WERI-Rb-1 (cell line): ENCODE results near the gene CSDE1.
"Not testable (repeated sequence)": the region's sequence is repeated elsewhere in the genome, so short reads cannot be mapped to it uniquely, and the experiment has no call there.

Experiments used
- DNase-seq: peaks from one replicate; pipeline ENCODE4 v3.0.0-alpha.2; 2020
- H3K27ac ChIP-seq: fragments of 250-450 bp; sonication (Bioruptor Pico); 2 replicates; pipeline ENCODE4 v1.5.1; 2020; ENCODE audit warnings: mild to moderate bottlenecking, moderate library complexity
- H3K27me3 ChIP-seq: fragments of 250-450 bp; sonication (Bioruptor Pico); 2 replicates; pipeline ENCODE4 v1.5.1; 2021; ENCODE audit warnings: mild to moderate bottlenecking, low read depth, moderate library complexity; ENCODE audit not compliant: insufficient read depth, severe bottlenecking
- H3K36me3 ChIP-seq: fragments of 250-450 bp; sonication (Bioruptor Pico); 2 replicates; pipeline ENCODE4 v1.5.1; 2020; ENCODE audit warnings: mild to moderate bottlenecking, moderate library complexity
- H3K4me3 ChIP-seq: 2 replicates; pipeline ENCODE4 v1.5.1; 2011; ENCODE audit warnings: low read depth, mild to moderate bottlenecking, control low read depth, low read length
- H3K9me3 ChIP-seq: fragments of 250-450 bp; sonication (Bioruptor Pico); 2 replicates; pipeline ENCODE4 v1.5.1; 2021; ENCODE audit warnings: mild to moderate bottlenecking, moderate library complexity; ENCODE audit not compliant: severe bottlenecking
- TF ChIP-seq, protein P1 (sequence below): IDR thresholded peaks from 2 replicates; pipeline ENCODE4 v1.5.1; 2011; ENCODE audit warnings: low read depth, mild to moderate bottlenecking, control low read depth, inconsistent platforms, low read length

The CSDE1 gene

DNA sequence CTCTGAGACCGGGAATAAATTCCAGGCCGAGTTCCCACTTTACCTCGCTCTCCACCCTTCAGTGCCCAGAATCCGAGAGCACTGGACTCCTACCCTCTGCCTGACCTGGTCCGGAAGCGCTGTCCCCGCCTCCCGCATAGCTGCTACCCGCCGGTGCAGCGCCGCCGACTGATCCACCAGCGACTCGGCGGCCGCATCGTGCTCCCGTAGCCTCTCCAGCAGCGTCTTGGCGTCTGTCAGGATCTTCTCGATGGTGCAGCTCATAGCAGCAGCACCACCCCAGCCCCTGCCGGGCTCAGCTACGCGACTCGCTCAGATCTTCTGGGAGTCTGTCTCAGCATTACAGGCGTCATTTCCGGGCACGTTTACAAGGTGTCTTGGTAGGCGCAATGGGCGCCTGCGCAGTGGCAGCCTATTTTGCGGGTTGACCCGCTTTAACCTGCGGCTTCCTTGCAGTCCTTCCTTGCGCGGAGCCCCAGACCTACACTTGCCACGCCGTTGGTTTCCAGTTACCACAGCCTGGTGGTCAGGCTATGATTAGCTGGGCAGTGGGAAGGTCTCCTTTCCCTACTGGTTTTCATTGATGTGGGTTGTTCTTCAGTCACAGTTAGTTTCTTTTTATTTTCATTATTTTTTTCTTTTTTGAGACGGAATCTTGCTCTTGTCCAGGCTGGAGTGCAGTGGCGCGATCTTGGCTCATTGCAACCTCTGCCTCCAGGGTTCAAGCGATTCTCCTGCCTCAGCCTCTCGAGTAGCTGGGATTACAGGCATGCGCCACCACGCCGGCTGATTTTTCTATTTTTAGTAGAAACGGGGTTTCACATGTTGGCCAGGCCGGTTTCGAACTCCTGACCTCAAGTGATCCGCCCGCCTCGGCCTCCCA lies 22.8 kb upstream of the CSDE1 start, which contains the start of gene SIKE1:
Gene SIKE1 (minus strand): TSS at position 342 of the 883 bp plus-strand sequence. CDS start 78 bp downstream, at position 264.
- DNase-seq: peak; percentile 96
- TF ChIP-seq, protein P1, sequence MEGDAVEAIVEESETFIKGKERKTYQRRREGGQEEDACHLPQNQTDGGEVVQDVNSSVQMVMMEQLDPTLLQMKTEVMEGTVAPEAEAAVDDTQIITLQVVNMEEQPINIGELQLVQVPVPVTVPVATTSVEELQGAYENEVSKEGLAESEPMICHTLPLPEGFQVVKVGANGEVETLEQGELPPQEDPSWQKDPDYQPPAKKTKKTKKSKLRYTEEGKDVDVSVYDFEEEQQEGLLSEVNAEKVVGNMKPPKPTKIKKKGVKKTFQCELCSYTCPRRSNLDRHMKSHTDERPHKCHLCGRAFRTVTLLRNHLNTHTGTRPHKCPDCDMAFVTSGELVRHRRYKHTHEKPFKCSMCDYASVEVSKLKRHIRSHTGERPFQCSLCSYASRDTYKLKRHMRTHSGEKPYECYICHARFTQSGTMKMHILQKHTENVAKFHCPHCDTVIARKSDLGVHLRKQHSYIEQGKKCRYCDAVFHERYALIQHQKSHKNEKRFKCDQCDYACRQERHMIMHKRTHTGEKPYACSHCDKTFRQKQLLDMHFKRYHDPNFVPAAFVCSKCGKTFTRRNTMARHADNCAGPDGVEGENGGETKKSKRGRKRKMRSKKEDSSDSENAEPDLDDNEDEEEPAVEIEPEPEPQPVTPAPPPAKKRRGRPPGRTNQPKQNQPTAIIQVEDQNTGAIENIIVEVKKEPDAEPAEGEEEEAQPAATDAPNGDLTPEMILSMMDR: 0 out of 2 replicates have a peak, but pooled peaks have one; percentile 9
- Histone ChIP-seq H3K4me3 (peak within 1 kb of the TSS; percentile 90), H3K9me3 (peaks cover 4% of the 10 kb centered on the region), H3K27ac (peak within 1 kb of the TSS; percentile 76), H3K27me3 (no peaks in the 10 kb centered on the region), H3K36me3 (peaks cover 35% of the 10 kb centered on the region)

DNA sequence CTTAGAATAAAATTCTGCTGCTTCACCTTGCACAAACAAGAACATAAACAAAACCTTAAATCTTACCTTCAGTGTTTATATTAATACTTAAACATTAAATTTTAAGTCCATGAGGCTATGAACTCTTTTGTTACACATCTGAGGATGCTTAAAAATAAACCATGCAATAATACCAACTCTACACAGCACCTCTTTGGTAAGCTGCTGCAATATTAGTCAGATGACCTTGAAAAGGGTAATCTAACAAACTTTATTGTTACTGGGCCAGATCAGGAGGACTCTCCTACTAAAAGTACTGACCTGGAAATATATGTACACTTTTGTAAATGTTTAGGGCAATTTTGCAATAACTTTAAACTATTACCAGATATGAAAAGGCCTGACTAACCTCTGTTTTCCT lies 21.9 kb upstream of the CSDE1 start:
- Histone ChIP-seq H3K9me3 (peaks cover 3% of the 10 kb centered on the region), H3K27me3 (no peaks in the 10 kb centered on the region), H3K36me3 (peaks cover 36% of the 10 kb centered on the region), H3K27ac (peak overlapping the region; percentile 76; the same call in 1 of the 2 replicates), H3K4me3 (peak overlapping the region; percentile 90)
- no peak for DNase-seq
- TF ChIP-seq, protein P1: no peak

DNA sequence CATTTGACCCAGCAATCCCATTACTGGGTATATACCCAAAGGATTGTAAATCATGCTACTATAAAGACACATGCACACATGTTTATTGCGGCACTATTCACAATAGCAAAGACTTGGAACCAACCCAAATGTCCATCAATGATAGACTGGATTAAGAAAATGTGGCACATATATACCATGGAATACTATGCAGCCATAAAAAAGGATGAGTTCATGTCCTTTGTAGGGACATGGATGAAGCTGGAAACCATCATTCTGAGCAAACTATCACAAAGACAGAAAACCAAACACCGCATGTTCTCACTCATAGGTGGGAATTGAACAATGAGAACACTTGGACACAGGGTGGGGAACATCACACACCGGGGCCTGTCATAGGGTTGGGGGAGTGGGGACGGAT lies 18.9 kb upstream of the CSDE1 start:
- H3K36me3 ChIP-seq: peaks cover 46% of the 10 kb centered on the region
- not testable (repeated sequence) for DNase-seq, H3K4me3 ChIP-seq, H3K27ac ChIP-seq, H3K27me3 ChIP-seq, H3K9me3 ChIP-seq

DNA sequence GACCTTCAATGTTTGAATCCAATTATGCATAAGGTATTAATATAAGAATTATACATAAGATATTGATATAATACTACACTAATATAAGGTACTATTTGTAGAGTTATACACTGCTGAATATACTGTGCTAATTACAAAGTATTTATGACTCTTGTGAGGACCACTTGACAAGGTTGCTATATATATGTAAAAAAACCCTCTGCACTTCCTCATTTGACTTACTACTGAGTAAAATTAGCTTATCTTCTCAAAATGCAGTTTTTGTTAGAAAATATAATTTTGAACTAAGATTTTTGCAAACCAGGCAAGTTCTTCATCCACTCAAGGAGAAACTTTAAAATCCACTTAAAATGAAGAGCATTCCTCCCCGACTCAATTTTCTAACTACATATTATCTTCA lies 14.2 kb upstream of the CSDE1 start:
- H3K27me3 ChIP-seq: no peaks in the 10 kb centered on the region
- TF ChIP-seq, protein P1: no peak
- no peak overlapping the region for H3K4me3 ChIP-seq
- H3K9me3 ChIP-seq: no peaks in the 10 kb centered on the region
- DNase-seq: no peak
- no peak overlapping the region for H3K27ac ChIP-seq
- H3K36me3 ChIP-seq: peaks cover 28% of the 10 kb centered on the region

DNA sequence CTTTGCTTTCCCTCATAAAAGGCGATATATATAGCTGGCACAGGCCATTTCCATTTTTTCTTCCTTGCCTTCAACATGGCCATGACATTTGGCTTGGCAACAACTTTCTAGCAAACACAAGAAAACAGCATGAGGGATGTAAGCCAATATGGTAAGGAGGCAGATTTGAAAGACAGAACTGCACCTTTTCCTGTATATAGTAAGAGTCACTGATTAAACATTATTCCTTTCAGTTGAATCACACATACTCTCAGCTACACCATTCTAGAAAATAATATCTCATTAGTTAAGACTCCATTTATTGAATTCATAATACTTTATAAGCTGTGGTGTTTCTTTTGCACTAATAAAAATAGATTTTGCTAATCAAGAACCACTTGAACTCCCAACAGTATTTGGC lies 13.2 kb upstream of the CSDE1 start:
- Histone ChIP-seq H3K4me3 (no peak overlapping the region), H3K9me3 (no peaks in the 10 kb centered on the region), H3K36me3 (peaks cover 18% of the 10 kb centered on the region), H3K27ac (no peak overlapping the region), H3K27me3 (no peaks in the 10 kb centered on the region)
- DNase-seq: no peak
- TF ChIP-seq, protein P1: no peak

DNA sequence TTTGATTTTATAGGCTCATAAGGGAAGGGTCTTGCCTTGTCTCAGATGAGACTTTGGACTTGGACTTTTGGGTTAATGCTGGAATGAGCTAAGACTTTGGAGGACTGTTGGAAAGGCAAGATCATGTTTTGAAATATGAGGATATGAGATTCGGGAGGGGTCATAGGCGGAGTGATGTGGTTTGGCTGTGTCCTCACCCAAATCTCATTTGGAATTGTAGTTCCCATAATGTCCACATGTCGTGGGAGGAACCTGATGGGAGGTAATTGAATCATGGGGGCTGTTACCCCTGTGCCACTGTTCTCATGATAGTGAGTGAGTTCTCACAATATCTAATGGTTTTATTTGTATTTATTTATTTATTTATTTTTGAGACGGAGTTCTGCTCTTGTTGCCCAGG lies 6.9 kb upstream of the CSDE1 start:
- H3K9me3 ChIP-seq: no peaks in the 10 kb centered on the region
- no peak for DNase-seq
- H3K4me3 ChIP-seq: no peak overlapping the region
- H3K36me3 ChIP-seq: no peaks in the 10 kb centered on the region
- no peaks in the 10 kb centered on the region for H3K27me3 ChIP-seq
- TF ChIP-seq, protein P1: no peak
- H3K27ac ChIP-seq: no peak overlapping the region
